KBM-7 (cell line): ENCODE measurements around the gene BNIP5.

Experiments used
- DNase-seq: peaks from one replicate; pipeline ENCODE4 v3.0.0-alpha.2; 2015
- in situ Hi-C: fragments of 300-500 bp; cut with MboI; formaldehyde crosslinking; loops from 2 replicates; pipeline ENCODE4 v1.14.3; 2020; ENCODE audit warnings: low sequenced_read_pairs, low pct_unique_long_range_greater_than_20kb, mixed read lengths

The BNIP5 gene

GRCh38 chr6:36336779-36337241 lies at the start of gene BNIP5:
TSS of gene BNIP5 (minus strand) at chr6:36336888. CDS start at chr6:36330690, 6,198 bp downstream.
- DNase-seq, result no peak
- in situ Hi-C loops, result no loop called here

- in situ Hi-C loops, result no loop called here
- DNase-seq, result no peak
Measured at GRCh38 chr6:36384095-36384494, 47.4 kb upstream of the BNIP5 start.

GRCh38 chr6:36383606-36384005 lies 46.9 kb upstream of the BNIP5 start:
- in situ Hi-C loops, result no loop called here
- no peak for DNase-seq

- in situ Hi-C loops, result no loop called here
- DNase-seq, result no peak
Measured at GRCh38 chr6:36382976-36383375, 46.3 kb upstream of the BNIP5 start.

GRCh38 chr6:36381502-36382389 lies 45.1 kb upstream of the BNIP5 start:
- in situ Hi-C loops, result no loop called here
- no peak for DNase-seq

GRCh38 chr6:36380166-36380565 lies 43.5 kb upstream of the BNIP5 start:
- DNase-seq, result no peak
- in situ Hi-C loops, result no loop called here

- in situ Hi-C loops, result no loop called here
- DNase-seq, result no peak
Measured at GRCh38 chr6:36378936-36379335, 42.2 kb upstream of the BNIP5 start.

GRCh38 chr6:36378243-36378920 lies 41.7 kb upstream of the BNIP5 start:
- in situ Hi-C loops, result no loop called here
- DNase-seq, result no peak

GRCh38 chr6:36377594-36377993 lies 40.9 kb upstream of the BNIP5 start:
- in situ Hi-C loops, result no loop called here

GRCh38 chr6:36376742-36377141 lies 40.1 kb upstream of the BNIP5 start:
- in situ Hi-C loops, result no loop called here

More at GRCh38 chr6:36377594-36377993, 40.9 kb upstream of the BNIP5 start:
- DNase-seq, result no peak

GRCh38 chr6:36376183-36376582 lies 39.5 kb upstream of the BNIP5 start:
- no peak for DNase-seq
- in situ Hi-C loops, result no loop called here

More at GRCh38 chr6:36376742-36377141, 40.1 kb upstream of the BNIP5 start:
- no peak for DNase-seq

GRCh38 chr6:36375644-36376155 lies 39.0 kb upstream of the BNIP5 start:
- DNase-seq, result no peak
- in situ Hi-C loops, result no loop called here

GRCh38 chr6:36374972-36375371 lies 38.3 kb upstream of the BNIP5 start:
- DNase-seq, result no peak
- in situ Hi-C loops, result no loop called here

- in situ Hi-C loops, result no loop called here
Measured at GRCh38 chr6:36374194-36374593, 37.5 kb upstream of the BNIP5 start.

GRCh38 chr6:36373368-36374019 lies 36.8 kb upstream of the BNIP5 start:
- no peak for DNase-seq
- in situ Hi-C loops, result no loop called here

More at GRCh38 chr6:36374194-36374593, 37.5 kb upstream of the BNIP5 start:
- DNase-seq, result no peak

GRCh38 chr6:36372088-36372487 lies 35.4 kb upstream of the BNIP5 start:
- no peak for DNase-seq
- in situ Hi-C loops, result no loop called here

GRCh38 chr6:36371211-36371610 lies 34.5 kb upstream of the BNIP5 start:
- in situ Hi-C loops, result no loop called here
- DNase-seq, result no peak

GRCh38 chr6:36370638-36371037 lies 34.0 kb upstream of the BNIP5 start:
- in situ Hi-C loops, result no loop called here
- no peak for DNase-seq
